ENCODE measurements around the gene NFIB. TPM values are rescaled to one million over a fixed set of nuclear protein-coding genes. Genes with fewer than 3 reads are reported as not detected.

NFIB gene
- total RNA-seq, 2 experiments from 2014 or later: 13.7 to 25.1 TPM

DNA sequence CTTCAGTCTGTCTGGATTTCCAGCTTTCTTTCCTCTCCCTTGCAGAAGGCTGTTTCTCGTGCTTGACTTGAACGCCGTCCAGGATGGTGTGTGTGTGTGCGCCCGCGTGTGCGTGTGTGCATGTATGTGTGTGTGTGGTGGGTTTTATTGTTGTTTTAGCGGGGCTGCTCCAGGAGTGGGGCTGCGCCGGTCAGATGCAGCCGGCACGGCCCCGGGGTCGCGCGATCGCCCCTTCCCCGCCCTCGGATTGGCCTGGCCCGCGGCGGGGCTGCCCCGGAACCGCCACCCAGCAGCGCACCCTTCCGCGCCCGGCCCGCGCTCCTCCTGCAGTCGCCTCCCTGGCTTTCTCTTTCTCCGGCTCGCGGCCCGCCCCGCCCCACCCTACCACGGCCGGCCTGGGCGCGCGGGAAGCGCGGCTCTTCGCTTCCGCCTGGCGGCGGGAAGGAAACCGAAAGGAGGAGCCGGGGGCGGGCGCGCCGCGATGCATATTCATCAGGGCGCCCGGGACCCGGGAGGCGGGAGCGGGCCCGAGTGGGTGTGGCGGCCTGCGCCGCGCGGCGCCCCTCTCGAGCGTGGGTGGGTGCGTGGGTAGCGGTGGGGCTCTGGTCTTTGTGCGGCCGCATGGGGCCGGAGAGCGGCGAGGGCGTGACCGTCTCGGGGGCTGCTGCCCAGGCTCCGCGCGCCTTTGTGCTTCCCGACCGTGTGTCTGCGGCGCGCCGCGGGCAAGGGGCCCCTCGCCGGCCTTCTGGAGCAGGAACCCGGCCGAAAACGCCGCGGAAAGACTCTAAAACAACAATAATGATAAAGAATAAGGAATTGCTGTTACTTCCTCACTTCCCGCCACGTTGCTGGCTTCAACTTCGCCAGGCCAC lies 8.5 kb upstream of the NFIB start:
- no peaks in the 10 kb centered on the region for H3K36me3 ChIP-seq (ENCODE audit: insufficient read depth, low read length)
- H2AFZ ChIP-seq (ENCODE audit: low read length): peak overlapping the region; percentile 84
- intact Hi-C loops (cut with micrococcal nuclease; ENCODE audit: unreplicated experiment): loop anchor here (2.0 to 5.0 kb wide), 5 partner anchors 166 to 1230 kb away; partner anchors contain the start of genes CCDC171, SNAPC3 and ZDHHC21
- peaks cover 55% of the 10 kb centered on the region for H3K4me1 ChIP-seq (ENCODE audit: insufficient read depth, low read length, poor library complexity, severe bottlenecking)
- no TSS peak for BruUV-seq (replicated peaks)
- H3K4me2 ChIP-seq (ENCODE audit: low read length): peak overlapping the region; percentile 86
- ChIA-PET CTCF (ENCODE audit: unreplicated experiment) (no interaction called here), POLR2A (interaction anchor here (0.6 kb wide), 1 partner anchor 371 kb away, joined by 3 read pairs; no protein-coding TSS in a partner anchor)
- peak overlapping the region; percentile 83 for H3K4me3 ChIP-seq (ENCODE audit: low read depth, low read length, poor library complexity, severe bottlenecking)
- peak; percentile 94 for DNase-seq (ENCODE audit: low spot score)
- no peak for TF ChIP-seq CTCF (conservative IDR thresholded peaks at IDR 0.05; ENCODE audit: low read length)
- H3K9me3 ChIP-seq (ENCODE audit: low read length): no peaks in the 10 kb centered on the region
- no peaks in the 10 kb centered on the region for H3K9me2 ChIP-seq (ENCODE audit: insufficient read depth, low read length)
- H3K79me2 ChIP-seq (ENCODE audit: insufficient read depth, low read depth, low read length): peaks cover 32% of the 10 kb centered on the region; the same call in 1 of the 2 replicates
- H3K27ac ChIP-seq (ENCODE audit: low read depth, low read length, poor library complexity, severe bottlenecking): peak overlapping the region; percentile 86
- H4K20me1 ChIP-seq (ENCODE audit: insufficient read depth, low read length): no peaks in the 10 kb centered on the region

DNA sequence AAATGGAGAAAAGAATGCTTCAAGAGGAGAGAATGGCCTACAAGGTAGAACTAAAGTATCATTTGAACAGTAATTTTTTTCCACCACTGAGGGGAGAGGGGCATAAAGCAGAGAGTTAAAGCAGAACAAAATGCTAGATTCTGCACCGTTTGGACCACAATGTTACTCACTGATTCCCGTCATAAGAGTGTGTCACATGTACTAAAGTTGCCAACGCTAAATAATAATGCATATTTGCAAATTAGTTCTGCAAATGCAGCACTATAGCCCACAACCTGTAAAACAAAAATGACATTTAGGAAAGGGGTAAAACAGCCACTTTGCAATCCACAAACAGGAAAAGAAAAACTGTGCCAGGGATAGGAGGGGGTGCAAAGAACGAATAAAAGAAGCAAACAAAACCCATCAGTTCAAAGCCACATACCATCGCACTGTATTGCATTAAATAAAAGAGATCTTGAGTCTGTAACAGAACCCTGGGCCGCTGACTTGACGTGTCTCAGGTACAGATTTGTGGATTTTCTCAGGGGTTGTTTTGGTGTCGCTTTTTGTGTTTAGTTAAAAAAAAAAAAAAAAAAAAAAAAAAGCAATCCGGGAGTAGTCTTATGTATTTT lies 7.7 kb upstream of the NFIB start:
- CTCF ChIA-PET (ENCODE audit: unreplicated experiment): no interaction called here
- DNase-seq (ENCODE audit: low spot score): peak; percentile 44
- BruUV-seq (replicated peaks): TSS peak; percentile 87
- peaks cover 55% of the 10 kb centered on the region for H3K4me1 ChIP-seq (ENCODE audit: insufficient read depth, low read length, poor library complexity, severe bottlenecking)
- no peaks in the 10 kb centered on the region for H4K20me1 ChIP-seq (ENCODE audit: insufficient read depth, low read length)
- H3K9me3 ChIP-seq (ENCODE audit: low read length): no peaks in the 10 kb centered on the region
- peaks cover 32% of the 10 kb centered on the region; the same call in 1 of the 2 replicates for H3K79me2 ChIP-seq (ENCODE audit: insufficient read depth, low read depth, low read length)
- intact Hi-C loops (cut with micrococcal nuclease; ENCODE audit: unreplicated experiment): loop anchor here (2.0 to 5.0 kb wide), 5 partner anchors 165 to 1231 kb away; partner anchors contain the start of genes CCDC171, SNAPC3 and ZDHHC21
- H3K4me3 ChIP-seq (ENCODE audit: low read depth, low read length, poor library complexity, severe bottlenecking): peak overlapping the region; percentile 83
- peak overlapping the region; percentile 86 for H3K27ac ChIP-seq (ENCODE audit: low read depth, low read length, poor library complexity, severe bottlenecking)
- H3K9me2 ChIP-seq (ENCODE audit: insufficient read depth, low read length): no peaks in the 10 kb centered on the region
- H3K4me2 ChIP-seq (ENCODE audit: low read length): peak overlapping the region; percentile 86
- H2AFZ ChIP-seq (ENCODE audit: low read length): peak overlapping the region; percentile 56; the same call in 1 of the 2 replicates
- POLR2A ChIA-PET: interaction anchor here (1.8 kb wide), 1 partner anchor 10 kb away, joined by 5 read pairs; no protein-coding TSS in a partner anchor
- no peaks in the 10 kb centered on the region for H3K36me3 ChIP-seq (ENCODE audit: insufficient read depth, low read length)
- no peak for TF ChIP-seq EZH2phosphoT487 (IDR thresholded peaks at IDR 0.05; ENCODE audit: borderline replicate concordance, low read depth, low read length)
- no peak for TF ChIP-seq CTCF (conservative IDR thresholded peaks at IDR 0.05; ENCODE audit: low read length)
